HG02852 (cell line): Measurements from ENCODE around the gene POLD3.
"Not testable (repeated sequence)": the region's sequence is repeated elsewhere in the genome, so short reads cannot be mapped to it uniquely, and the experiment has no call there.

Experiments
- ATAC-seq: cut with Tn5 transposase; IDR thresholded peaks from one replicate; pipeline ENCODE4 v1.9.1; 2021; ENCODE audit warnings: mild to moderate bottlenecking, moderate library complexity; ENCODE audit not compliant: unreplicated experiment

POLD3 gene

DNA sequence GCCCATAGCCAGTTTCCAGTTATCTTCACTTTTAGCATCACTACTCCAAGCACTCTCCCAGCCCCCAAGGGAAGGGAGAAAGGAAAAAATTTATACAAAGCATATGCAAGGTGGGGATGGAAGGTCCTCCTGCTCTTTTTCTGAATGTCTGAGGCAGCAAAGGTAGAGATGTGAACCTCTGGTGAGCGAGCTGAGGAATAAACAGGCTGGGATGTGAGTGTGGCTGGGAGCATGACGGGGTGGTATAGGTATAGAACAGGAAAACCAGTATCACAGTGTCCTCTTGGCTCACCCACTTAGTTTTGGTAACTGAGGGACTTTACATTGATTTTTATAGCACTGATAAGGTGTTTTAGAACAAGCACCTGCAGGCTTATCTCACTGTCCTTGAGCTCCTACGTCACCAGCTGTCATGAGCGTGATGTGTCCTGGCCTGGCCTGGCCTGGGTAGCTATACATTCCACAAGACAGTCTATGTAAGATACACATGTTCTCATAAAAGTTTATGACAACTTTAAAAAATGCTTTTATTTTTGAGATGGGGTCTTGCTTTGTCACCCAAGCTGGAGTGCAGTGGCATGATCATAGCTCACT, 10.3 kb upstream of the POLD3 start:
- ATAC-seq = no peak

DNA sequence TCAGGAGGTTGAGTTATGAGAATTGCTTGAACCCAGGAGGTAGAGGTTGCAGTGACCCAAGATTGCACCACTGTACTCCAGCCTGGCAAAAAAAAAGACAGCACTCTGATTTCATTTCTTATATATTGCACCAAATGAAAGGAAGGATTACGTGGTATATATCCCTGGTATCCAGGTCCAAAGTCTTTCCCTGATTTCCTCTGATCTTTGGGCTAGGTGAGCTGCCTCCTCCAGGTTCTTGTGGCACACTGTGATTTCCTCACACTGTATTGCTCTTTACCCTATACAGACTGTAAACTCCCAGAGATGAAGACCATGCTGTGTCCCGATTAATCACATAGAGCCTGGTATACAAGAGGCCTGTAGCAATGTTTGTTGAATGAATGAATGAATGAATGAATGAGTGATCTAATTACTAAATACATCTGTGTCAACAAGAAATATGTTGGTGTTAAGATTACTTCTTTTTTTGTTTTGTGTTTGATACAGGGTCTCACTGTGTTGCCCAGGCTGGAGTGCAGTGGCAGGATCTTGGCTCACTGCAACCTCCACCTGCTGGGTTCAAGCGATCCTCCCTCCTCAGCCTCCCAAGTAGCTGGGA, 9.3 kb upstream of the POLD3 start:
- ATAC-seq = no peak

DNA sequence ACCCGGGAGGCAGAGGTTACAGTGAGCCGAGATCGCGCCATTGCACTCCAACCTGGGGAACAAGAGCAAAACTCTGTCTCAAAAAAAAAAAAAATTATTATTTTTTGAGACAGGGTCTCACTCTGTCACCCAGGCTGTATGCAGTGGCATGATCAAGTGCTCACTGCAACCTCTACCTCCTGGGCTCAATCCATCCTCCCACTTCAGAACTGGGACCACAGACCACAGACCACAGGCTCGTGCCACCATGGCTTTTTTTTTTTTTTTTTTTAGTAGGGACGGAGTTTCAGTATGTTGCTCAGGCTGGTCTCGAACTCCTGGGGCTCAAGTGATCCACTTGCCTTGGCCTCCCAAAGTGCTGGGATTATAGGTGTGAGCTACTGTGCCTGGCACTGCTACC, 1.9 kb upstream of the POLD3 start:
- ATAC-seq = not testable (repeated sequence)

DNA sequence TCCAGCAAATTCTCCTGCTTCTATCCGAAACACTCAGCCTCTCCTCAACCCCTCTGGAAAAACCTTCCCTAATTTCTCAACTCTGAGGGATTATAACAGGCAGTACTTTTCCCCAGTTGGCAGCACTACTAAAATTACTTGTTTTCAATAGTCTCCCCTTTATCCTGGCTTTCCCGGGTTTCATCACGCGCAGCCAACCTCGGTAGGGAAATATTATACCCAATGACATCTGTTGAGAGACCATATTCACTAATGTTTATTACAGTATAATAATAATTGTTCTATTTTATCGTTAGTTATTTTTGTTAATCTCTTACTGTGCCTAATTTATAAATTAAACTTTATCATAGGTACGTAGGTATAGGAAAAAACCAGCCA, 330 bp upstream of the POLD3 start:
- no peak for ATAC-seq

DNA sequence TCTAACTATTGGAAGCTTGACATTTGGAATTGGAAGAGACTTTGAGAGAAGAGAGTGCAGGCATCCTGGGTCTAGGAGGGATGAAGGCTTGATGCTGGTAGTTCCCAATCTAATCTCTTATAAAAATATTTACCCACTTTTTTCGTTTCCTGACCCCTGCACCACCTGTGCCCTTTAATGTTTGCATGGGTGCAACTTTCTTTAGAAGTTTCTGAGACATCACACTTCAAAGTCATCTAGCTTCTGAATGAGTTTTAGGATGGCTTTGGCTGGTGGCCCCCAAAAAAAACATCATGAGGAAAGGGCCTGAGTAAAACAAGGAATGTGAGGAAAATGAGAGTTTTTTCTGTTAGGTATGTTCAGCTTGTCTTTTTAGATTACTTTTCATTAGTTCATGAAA, 1.1 kb downstream of the POLD3 start:
- ATAC-seq = no peak

DNA sequence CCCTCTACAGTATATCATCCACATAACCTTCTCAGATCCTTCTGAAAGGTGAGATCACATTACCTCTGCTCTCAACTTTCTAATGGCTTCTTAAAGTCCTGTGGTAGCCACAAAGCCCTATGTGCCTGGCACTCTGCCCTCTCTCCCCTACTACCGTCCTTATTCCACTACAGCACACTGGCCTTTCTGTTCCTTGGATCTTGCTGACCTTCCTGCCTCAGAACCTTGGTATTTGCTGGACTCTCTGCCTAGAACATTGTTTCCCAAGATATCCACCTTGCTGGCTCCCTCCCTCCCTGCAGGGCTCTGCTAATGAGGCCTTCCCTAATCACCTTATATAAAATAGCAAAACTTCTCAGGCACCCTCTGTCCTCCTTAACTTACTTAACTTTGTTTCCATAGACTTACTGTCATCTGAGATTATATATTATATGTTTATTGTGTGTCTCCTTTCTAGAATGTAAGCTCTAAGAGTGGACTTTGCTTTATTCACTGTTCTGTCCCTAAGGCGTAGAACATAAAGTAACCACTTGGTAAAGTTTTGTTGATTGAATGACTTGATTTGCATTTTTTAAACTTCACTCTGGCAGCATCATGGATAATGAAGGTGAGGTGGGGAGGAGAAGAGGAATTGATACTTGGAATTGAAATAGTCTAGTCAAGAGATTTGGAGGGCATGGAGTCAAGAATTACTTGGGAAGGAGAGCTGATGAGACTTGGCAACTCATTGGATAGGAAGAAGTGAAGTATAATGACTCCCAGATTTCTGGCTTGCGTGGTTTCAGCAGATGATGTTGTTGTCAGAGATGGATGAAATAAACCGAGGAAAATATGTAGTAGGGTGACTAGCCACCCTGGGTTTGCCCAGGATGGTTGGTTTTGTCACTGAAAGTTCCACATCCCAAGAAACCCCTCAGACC, 10.5 kb downstream of the POLD3 start:
- ATAC-seq = no peak

DNA sequence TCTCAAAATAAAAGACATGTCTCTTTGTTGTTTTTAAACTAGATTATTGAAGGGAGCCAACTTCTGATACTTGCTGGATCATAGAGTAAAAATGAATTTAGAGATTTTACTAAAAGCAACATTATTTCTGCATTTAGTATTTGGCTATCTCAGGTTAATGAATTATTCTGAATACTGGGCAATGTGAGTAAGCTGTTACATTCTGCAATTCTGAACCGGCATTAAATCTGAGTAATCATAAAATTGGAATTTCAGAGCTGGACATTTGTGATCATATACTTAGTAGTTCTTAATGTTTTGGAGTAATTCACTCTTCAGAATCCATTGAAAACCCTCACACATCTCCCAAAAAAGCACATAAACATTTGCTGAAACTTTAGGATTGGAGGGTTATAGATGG, 11.5 kb downstream of the POLD3 start:
- ATAC-seq = no peak

DNA sequence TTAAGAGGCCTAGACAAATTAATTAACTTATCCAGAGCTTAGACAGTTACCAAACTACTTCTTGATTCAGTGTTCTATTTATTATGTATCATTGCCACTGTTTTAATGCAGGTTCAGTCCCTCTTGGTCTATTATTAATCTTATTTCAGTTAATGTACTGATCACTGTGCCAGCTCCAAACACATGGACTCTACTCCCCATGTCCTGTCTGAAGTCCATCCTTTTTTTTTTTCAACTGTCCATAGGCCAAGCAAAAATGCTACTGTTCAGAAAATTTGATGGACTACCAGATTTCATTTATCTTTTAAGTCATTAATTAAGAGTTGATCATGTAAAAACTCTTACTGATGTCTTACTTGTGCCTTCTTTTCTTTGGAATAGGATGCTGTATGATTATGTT, 11.9 kb downstream of the POLD3 start:
- no peak for ATAC-seq

DNA sequence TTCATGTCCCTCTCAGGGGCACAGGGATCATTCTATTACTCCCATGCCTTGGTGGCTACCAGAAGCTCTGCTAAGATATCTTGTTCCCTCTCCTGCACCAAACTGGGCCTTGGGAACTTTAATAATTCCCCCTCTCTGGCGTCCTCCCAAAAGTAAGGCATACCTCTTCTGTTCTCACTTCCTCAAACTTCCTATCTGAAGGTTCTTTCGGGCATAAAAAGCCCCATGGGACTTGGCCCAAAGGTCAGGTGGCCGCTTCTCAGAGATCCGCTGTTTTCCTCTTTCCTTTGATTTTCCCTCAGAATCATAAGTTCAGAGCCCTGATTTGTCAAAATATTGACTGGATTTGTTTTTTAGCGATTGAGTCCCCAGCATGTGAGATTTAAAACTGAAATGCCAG, 13.0 kb downstream of the POLD3 start:
- no peak for ATAC-seq

DNA sequence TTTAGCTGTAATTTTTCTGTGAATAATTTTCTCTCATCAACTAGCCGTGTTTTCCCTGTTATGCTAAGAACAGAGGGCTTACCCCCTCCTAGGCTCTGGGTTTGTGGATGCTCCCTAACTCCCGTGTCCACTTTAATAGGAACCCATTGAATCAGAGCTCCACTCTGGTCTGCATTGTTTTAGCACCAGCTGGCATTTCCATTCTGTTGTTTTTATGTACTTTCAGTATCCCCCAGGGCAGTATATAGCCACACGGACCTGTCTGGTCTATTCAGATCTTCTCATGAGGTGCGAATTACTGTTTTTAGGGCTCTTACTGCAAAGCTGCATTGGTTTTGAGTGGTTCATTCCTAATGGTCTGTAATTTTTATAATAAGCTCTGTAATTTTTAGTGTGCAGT, 16.0 kb downstream of the POLD3 start:
- no peak for ATAC-seq

DNA sequence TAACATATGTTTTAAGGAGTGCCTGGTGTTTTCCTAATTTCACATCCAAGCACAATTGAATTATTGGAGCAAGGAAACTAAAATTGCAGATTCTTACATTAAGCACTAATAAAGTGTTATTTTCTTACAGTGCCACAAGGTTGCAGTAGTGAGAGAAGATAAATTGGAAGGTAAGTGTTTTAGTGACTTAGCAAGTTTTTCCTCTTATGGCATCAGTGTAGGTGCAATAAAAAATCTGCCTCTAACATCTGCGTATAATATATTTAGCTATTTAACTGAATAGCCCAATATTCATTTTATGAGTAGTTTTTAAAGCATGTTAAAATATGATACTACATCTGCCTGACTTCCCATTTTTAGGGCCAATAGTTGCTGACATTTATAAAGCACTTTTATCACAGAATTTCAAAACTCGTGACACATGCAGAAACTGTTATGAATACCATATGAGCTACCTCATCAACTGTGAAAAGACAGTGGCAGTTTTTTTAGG, 19.0 kb downstream of the POLD3 start:
- ATAC-seq = no peak

DNA sequence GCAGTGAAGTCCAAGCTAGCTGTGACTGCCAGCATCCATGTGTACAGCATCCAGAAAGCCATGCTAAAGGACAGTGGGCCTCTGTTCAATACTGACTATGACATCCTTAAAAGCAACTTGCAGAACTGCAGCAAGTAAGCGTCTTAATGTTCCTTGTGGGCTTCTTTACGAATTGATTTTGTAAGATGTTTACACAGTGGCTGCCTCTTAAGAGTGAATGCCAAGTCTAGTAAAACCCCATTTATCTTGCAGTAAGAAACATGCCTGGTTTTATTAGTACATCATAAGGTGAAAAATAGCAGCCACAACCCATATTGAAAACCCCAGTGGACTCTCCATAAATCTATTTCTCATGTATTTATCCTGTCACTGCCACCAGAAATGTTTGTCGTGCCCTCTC, 20.5 kb downstream of the POLD3 start:
- ATAC-seq = no peak

DNA sequence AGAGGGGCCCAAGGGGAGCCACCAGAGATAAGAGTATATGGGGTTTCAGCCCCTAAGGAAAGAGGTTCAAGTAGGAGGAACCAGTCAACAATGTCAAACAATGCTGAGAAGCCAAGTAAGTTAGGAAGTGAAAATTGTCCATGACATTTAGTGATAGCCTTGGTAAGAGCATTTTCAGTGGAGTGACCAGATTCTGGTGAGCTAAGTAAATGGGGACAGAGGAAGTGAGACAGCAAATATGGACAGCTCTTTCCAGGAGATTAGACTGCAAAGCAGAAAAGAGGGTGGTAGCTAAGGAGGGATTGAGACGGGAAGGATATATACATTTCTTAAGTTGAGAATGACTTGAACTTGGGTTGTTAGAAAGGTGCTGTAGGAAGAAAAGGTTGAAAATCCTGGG, 22.9 kb downstream of the POLD3 start:
- no peak for ATAC-seq

DNA sequence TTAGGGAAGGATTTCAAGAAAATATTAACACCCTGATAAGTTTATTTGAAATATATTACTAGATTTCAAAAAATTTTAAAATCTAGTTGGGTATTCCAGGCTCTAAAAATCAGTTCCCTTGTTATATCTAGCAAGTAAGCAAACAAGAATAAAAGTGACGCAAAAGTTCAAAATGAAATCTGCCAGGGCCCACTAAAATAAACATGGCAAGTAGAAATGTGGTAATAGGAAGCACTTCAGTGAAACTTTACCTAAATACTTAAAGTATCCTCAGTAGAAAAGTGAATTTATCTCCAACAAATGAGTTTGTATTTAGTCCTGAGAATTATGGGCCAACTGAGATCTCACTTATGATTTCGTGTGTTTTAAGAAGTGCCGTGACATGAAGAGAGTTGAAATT, 23.6 kb downstream of the POLD3 start:
- ATAC-seq = no peak

DNA sequence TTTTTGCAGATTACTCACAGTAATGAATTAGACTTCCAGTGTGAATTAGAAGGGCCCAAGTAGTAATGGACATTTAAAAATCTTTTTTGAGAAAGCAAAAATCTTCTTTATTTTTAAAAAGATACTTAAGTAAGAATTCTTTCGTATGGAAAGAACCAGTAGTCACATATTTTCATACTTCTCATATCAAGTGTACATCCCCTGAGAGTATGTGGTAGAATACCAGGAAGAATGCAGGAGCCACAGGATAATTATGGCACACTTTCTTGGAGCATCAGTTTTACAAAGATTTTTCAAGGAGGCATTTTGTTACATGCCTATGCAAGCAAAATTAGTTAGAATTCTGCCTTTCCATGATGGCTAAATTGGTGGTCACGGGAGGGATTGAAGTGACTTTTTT, 28.1 kb downstream of the POLD3 start:
- ATAC-seq = no peak

DNA sequence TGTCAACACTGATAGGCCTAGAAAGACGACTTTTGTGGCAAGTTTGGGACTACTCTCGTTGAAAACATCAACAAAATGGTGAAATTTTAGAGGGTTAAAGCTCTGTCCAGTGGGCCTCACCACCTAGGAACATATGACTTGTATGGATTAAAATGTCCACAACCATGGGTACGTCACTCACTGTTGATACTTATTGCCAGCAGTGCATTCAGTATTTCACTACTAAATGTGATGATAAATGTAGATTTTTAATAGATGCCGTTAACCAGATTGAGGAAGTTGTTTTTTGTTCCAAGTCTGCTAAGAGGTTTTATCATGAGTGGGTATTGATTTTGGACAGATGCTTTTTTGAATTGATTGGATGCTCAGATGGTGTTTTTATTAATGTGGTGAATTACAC, 33.7 kb downstream of the POLD3 start:
- ATAC-seq = no peak

DNA sequence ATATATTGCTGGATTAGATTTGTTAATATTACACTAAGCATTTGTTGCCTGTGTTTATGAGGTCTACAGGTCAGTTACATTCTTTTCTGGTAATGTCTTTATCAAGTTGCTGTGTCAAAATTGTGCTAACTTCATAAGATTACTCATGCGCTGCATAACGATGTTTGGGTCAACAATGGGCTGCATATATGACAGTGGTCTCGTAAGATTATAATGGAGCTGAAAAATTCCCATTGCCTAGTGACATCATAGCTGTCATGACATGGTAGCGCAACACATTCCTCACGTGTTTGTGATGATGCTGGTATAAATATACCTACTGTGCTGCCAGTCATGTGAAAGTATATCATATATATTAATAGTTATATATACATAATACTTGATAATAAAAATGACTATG, 34.2 kb downstream of the POLD3 start:
- no peak for ATAC-seq

DNA sequence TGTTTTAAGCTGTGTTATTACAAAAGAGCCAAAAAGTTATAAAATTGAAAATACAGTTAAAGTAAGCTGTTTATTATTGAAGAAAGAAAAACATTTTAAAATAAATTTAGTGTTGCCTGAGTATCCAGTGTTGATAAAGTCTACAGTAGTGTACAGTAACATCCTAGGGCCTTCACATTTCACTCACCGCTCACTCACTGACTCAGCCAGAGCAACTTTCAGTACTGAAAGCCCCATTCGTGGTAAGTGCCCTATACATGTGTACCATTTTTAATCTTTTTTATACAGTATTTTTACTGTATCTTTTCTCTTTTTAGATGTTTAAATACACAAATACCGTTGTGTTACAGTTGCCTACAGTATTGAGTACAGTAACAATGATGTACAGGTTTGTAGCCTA, 35.0 kb downstream of the POLD3 start:
- no peak for ATAC-seq

DNA sequence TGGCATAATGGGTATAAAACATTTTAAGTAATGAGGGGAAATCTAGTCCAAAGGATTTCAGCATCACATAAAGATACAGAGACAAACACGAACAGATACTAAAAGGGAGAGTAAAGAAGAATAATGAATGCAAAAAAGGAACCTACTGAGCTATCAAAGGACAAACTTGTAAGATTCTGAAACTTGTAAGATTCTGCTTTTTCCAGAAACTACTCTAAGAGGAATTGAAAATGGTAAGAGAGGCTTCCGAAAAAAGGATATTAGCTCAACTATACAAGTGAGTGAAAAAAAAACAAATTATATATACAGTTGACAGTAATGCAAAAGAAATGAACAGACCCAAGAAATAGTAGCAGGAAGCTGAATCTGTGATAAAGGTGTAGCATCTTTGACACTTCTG, 37.7 kb downstream of the POLD3 start:
- ATAC-seq = no peak

DNA sequence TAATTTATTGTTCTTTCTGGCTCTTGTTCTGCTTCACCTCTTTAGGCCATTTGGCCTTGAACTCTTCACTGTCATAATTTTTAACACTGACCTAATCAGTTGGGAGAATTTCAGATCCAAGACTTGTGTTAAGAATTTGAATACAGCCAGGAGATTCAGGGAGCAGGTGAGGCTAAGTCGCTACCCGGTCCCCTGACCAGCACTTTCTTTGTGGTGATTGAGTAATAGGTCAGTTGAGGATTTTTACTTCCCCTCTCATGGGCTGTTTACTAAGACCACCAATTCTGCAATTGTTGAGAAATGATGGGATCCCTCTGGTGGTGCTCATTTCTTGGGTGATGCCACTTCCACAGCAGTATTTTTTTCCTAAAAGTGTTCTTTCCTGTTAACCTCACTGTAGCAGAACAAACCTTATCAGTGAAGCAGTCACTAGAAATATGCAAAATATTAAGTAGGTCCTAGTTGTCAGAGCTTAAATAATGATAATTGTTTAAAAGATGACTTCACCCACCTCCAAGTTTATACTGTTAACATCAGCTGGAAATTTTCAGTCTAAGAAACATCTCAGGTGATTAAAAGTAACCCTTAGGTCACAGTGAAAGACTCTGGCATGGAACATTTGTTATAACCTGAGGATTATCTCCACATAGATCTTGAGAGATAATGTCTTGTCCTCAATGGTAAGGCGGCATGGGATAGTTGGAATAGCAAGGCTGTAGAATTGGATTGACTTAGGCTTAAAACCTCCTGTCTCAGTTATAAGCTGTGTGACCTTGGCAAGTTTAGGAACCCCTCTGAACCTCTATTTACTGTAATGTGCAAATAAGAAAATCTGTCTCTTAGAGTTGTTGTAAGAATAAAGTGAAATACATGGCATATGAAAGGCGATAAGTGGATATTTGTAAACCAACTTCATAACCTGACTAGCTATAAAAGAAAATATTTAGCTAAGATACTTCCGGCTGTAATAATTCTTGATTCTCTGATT, 41.3 kb downstream of the POLD3 start:
- no peak for ATAC-seq

DNA sequence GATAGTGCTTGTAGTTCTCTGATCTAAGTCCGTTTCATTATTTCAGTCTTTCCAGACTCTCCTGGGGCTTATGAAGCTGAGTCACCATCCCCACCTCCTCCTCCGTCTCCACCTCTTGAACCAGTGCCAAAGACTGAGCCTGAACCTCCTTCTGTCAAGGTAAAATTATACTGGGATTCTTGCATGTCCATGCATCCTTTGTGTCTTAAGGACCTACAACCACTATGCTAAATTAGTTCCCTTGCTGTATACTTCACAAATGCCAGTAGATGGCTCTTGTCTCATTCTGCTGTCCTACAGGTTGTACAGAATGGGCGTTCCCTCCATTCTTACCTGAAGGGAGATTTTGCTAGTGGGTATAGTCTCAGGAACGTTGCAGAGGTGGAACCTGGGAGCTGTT, 42.2 kb downstream of the POLD3 start:
- no peak for ATAC-seq
